BLaER1 (cell line): Measurements from ENCODE around the gene IL27RA.
A peak's percentile ranks its signal among the peaks of the same experiment; 100 is the strongest.

Source experiments
- H3K27ac ChIP-seq: shearing (Covaris generic); formaldehyde crosslinking; 2 replicates; pipeline ENCODE4 v1.8.1; 2022
- H3K27me3 ChIP-seq: shearing (Covaris generic); formaldehyde crosslinking; 2 replicates; pipeline ENCODE4 v1.8.1; 2022
- H3K36me3 ChIP-seq: shearing (Covaris generic); formaldehyde crosslinking; 2 replicates; pipeline ENCODE4 v1.8.1; 2022
- H3K4me1 ChIP-seq: shearing (Covaris generic); formaldehyde crosslinking; 2 replicates; pipeline ENCODE4 v1.8.1; 2022
- H3K4me2 ChIP-seq: shearing (Covaris generic); formaldehyde crosslinking; 2 replicates; pipeline ENCODE4 v1.8.1; 2022
- H3K4me3 ChIP-seq: shearing (Covaris generic); formaldehyde crosslinking; 2 replicates; pipeline ENCODE4 v1.8.1; 2022
- H3K9ac ChIP-seq: shearing (Covaris generic); formaldehyde crosslinking; 2 replicates; pipeline ENCODE4 v1.8.1; 2022
- H3K9me3 ChIP-seq: shearing (Covaris generic); formaldehyde crosslinking; 2 replicates; pipeline ENCODE4 v1.8.1; 2022
- H4K20me1 ChIP-seq: shearing (Covaris generic); formaldehyde crosslinking; 2 replicates; pipeline ENCODE4 v1.8.1; 2022
- Cebpa-rat ChIP-seq: shearing (Covaris generic); IDR thresholded peaks from 2 replicates; pipeline ENCODE4 v1.8.1; 2022

Gene IL27RA

DNA sequence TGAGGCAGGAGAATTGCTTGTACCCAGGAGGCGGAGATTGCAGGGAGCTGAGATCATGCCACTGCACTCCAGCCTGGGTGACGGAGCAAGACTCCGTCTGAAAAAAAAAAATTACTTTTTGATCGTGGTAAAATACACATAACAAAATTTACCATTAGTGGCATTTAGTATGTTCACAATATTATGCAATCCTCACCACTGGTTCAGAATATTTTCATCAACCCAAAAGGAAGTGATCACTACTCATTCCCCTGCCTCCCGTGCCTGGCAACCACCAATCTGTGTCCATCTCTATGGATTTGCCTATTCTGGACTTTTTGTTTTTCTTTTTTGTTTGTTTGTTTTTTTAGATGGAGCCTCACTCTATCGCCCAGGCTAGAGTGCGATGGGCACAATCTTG, 31.5 kb downstream of the IL27RA start:
- H3K9me3 ChIP-seq = no peaks in the 10 kb centered on the region

DNA sequence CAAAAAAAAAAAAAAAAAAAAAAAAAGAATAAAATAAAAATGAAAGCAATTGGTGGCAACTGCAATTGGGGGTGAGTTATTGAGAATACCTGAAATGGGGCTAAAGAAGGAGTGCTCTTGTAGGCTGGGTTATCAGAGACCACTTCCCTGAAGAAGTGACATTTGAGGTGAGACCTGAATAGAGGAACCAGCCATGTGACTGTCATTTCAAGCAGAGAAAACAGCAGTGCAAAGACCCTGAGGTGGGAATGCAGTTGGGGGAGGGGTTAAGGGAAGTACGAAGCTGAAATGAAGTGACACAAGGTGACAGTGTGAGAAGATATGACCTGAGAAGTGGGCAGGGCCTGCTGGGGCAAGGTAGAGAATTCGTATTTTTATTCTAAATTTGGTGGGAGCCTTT, 34.6 kb downstream of the IL27RA start:
- TF ChIP-seq Cebpa-rat = no peak
- H4K20me1 ChIP-seq = no peaks in the 10 kb centered on the region
- no peaks in the 10 kb centered on the region for H3K36me3 ChIP-seq
- H3K27ac ChIP-seq = no peak overlapping the region
- no peak overlapping the region for H3K4me3 ChIP-seq
- H3K27me3 ChIP-seq = no peaks in the 10 kb centered on the region
- peaks cover 7% of the 10 kb centered on the region for H3K4me1 ChIP-seq
- no peaks in the 10 kb centered on the region for H3K9me3 ChIP-seq
- H3K4me2 ChIP-seq = no peak overlapping the region
- no peak overlapping the region for H3K9ac ChIP-seq

More for the DNA sequence above, 31.5 kb downstream of the IL27RA start:
- Histone ChIP-seq H3K4me2 (no peak overlapping the region), H3K4me3 (no peak overlapping the region), H4K20me1 (no peaks in the 10 kb centered on the region), H3K9ac (no peak overlapping the region), H3K27ac (no peak overlapping the region), H3K27me3 (peaks cover 12% of the 10 kb centered on the region), H3K4me1 (peaks cover 14% of the 10 kb centered on the region), H3K36me3 (no peaks in the 10 kb centered on the region)
- no peak for TF ChIP-seq Cebpa-rat

GRCh38 chr19:14070268-14071050, 38.9 kb downstream of the IL27RA start:
- peaks cover 35% of the 10 kb centered on the region for H3K27me3 ChIP-seq
- H3K27ac ChIP-seq = no peak overlapping the region
- 0 out of 2 replicates have a peak, but pooled peaks cover 7% of the 10 kb centered on the region for H4K20me1 ChIP-seq
- H3K4me2 ChIP-seq = no peak overlapping the region
- peaks cover 43% of the 10 kb centered on the region for H3K4me1 ChIP-seq
- TF ChIP-seq Cebpa-rat = no peak
- H3K9me3 ChIP-seq = no peaks in the 10 kb centered on the region
- H3K4me3 ChIP-seq = no peak overlapping the region
- no peak overlapping the region for H3K9ac ChIP-seq
- no peaks in the 10 kb centered on the region for H3K36me3 ChIP-seq

DNA sequence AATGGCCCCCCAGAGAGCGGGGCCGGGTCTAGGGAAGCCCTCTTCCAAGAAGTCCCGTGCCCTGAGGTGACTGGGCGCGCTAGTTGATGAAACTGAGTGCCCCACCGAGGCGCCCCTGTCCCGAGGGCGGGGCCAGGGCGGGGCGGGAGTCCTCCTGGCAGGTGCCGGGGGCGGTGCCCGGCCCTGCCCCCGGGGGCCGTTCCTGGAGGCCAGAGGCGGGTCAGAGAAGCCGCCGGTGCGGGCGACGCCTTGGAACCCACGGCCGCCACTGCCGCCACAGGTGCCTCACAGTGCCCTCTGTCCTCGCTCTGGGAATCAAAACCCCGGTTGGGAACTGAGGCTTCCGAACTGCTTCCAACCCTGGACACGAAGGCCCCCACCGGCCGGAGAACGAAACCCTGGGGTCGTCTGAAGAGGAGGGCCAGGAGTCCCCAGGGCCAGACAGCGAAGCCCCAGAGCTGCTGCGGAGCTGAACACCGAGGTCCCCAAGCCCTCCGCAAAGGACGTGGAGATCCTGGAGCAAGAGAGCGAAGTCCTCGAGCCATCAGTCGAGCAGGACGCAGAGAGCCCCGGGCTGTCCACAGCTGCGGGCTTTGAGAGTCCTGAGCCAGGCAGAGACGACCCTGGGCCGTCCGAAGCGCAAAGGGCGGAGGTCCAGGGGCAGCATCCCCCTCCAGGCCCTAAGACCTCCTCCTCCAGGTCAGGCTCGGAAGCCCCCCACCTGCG, 41.1 kb downstream of the IL27RA start, which contains the start of gene MISP3:
MISP3 (plus strand) TSS at position 252 of the 726 bp plus-strand sequence. CDS start 524 bp downstream, outside the sequence.
- peaks cover 51% of the 10 kb centered on the region for H3K4me1 ChIP-seq
- H3K4me3 ChIP-seq = peak within 1 kb of the TSS; percentile 72
- no peak for TF ChIP-seq Cebpa-rat
- H3K36me3 ChIP-seq = no peaks in the 10 kb centered on the region
- H4K20me1 ChIP-seq = 0 out of 2 replicates have a peak, but pooled peaks cover 7% of the 10 kb centered on the region
- H3K9me3 ChIP-seq = no peaks in the 10 kb centered on the region
- H3K4me2 ChIP-seq = peak within 1 kb of the TSS; percentile 97
- H3K27ac ChIP-seq = no peak within 1 kb of the TSS
- H3K9ac ChIP-seq = peak within 1 kb of the TSS; percentile 71
- peaks cover 35% of the 10 kb centered on the region for H3K27me3 ChIP-seq

DNA sequence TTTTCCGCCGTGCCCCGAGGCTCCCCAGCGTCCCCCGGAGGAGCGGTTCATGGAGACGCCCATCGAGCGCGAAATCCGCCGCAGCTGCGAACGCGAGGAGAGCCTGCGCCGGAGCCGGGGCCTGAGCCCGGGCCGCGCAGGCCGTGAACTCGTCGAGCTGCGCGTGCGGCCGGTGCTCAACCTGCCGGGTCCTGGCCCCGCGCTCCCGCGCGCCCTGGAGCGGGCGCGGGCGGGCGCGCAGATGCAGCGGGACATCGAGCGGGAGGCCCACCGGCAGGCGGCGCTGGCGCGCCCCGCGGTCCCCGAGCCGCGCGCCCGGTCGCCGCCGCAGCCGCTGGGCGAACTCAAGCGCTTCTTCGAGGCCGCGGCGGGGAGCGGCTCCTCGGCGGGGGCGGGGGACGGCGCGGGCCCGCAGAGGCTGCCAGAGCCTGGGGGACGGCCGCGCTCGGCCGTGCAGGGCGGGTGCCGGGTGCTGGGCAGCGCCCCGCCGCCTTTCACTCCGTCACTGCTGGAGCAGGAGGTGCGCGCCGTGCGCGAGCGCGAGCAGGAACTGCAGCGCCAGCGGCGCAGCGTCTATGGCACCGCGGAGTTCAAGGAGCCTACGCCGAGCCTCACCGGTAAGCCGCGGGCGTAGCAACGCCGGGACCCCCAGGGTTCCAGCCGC, 41.8 kb downstream of the IL27RA start:
- H3K36me3 ChIP-seq = no peaks in the 10 kb centered on the region
- H3K4me2 ChIP-seq = peak overlapping the region; percentile 97
- peaks cover 52% of the 10 kb centered on the region for H3K4me1 ChIP-seq
- H4K20me1 ChIP-seq = 0 out of 2 replicates have a peak, but pooled peaks cover 7% of the 10 kb centered on the region
- H3K4me3 ChIP-seq = peak overlapping the region; percentile 72
- H3K9me3 ChIP-seq = no peaks in the 10 kb centered on the region
- H3K27ac ChIP-seq = no peak overlapping the region
- peaks cover 35% of the 10 kb centered on the region for H3K27me3 ChIP-seq
- TF ChIP-seq Cebpa-rat = no peak
- peak overlapping the region; percentile 71 for H3K9ac ChIP-seq

- TF ChIP-seq Cebpa-rat = no peak
- H3K4me1 ChIP-seq = peaks cover 56% of the 10 kb centered on the region
- peaks cover 35% of the 10 kb centered on the region for H3K27me3 ChIP-seq
- H4K20me1 ChIP-seq = 0 out of 2 replicates have a peak, but pooled peaks cover 7% of the 10 kb centered on the region
- H3K9me3 ChIP-seq = no peaks in the 10 kb centered on the region
- H3K27ac ChIP-seq = no peak overlapping the region
- peak overlapping the region; percentile 71 for H3K9ac ChIP-seq
- no peaks in the 10 kb centered on the region for H3K36me3 ChIP-seq
- H3K4me3 ChIP-seq = peak overlapping the region; percentile 72
- H3K4me2 ChIP-seq = peak overlapping the region; percentile 97
Observed at GRCh38 chr19:14073925-14074838, 42.6 kb downstream of the IL27RA start.

DNA sequence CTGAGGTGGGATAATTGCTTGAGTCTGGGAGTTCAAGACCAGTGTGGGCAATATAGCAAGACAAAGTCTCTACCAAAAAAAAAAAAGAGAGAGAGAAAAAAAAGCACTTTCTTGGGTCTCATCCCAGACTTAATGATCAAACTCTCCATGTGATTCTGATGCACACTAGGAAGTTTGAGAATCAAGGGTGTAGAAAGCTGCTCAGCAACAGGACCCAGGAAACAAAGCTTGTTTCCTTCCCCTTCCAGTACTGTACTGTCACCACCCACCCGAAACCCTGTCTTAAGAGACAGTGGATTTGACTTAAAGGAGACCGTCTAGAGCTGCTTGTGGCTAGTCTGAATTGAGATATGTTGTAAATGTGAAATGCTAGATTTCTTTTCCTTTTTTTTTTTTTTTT, 46.8 kb downstream of the IL27RA start:
- no peak overlapping the region for H3K4me3 ChIP-seq
- no peaks in the 10 kb centered on the region for H3K9me3 ChIP-seq
- no peak for TF ChIP-seq Cebpa-rat
- H3K27ac ChIP-seq = no peak overlapping the region
- H3K4me1 ChIP-seq = peaks cover 63% of the 10 kb centered on the region
- H3K9ac ChIP-seq = no peak overlapping the region
- no peaks in the 10 kb centered on the region for H3K36me3 ChIP-seq
- H3K4me2 ChIP-seq = peak overlapping the region; percentile 50
- 0 out of 2 replicates have a peak, but pooled peaks cover 7% of the 10 kb centered on the region for H4K20me1 ChIP-seq
- H3K27me3 ChIP-seq = peaks cover 17% of the 10 kb centered on the region

- Histone ChIP-seq H3K27me3 (no peaks in the 10 kb centered on the region), H3K9ac (peak overlapping the region; percentile 83), H3K4me2 (peak overlapping the region; percentile 92), H3K4me3 (peak overlapping the region; percentile 79), H3K9me3 (no peaks in the 10 kb centered on the region), H4K20me1 (no peaks in the 10 kb centered on the region), H3K4me1 (peaks cover 40% of the 10 kb centered on the region), H3K36me3 (peaks cover 13% of the 10 kb centered on the region), H3K27ac (peak overlapping the region; percentile 78)
- TF ChIP-seq Cebpa-rat = no peak; the same call in 1 of the 2 replicates
Observed at GRCh38 chr19:14080887-14081796, 49.6 kb downstream of the IL27RA start.
